NCI-H524 treated with DMSO at 0.1 percent for 48 hours (cell line): ENCODE measurements around the gene ABR.
"Not testable (repeated sequence)": the region's sequence is repeated elsewhere in the genome, so short reads cannot be mapped to it uniquely, and the experiment has no call there.

Experiments used
- DNase-seq: peaks from one replicate; lab custom pipeline; 2025; lab: John Stamatoyannopoulos, UW

Gene ABR

DNA sequence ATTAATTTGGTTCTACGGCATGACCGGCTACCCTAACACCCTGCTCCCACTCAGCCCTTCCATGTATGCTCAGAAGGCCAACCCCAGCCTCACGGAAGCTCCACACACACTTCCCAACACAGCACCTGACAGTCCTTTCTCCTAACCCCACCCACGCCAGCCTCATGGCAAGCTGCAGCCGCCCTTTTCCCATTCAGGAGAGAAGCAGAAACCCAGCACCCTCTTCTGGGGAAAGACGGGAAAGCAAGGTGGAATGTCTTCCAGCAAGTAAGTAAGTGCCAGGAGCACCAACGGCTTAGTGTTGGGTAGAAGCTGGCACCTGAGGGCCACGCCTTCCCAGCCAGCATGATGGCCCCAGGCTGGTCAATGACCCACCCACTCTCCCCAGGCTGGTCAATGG is 32.1 kb downstream of the ABR start:
- peak; percentile 14 for DNase-seq

DNA sequence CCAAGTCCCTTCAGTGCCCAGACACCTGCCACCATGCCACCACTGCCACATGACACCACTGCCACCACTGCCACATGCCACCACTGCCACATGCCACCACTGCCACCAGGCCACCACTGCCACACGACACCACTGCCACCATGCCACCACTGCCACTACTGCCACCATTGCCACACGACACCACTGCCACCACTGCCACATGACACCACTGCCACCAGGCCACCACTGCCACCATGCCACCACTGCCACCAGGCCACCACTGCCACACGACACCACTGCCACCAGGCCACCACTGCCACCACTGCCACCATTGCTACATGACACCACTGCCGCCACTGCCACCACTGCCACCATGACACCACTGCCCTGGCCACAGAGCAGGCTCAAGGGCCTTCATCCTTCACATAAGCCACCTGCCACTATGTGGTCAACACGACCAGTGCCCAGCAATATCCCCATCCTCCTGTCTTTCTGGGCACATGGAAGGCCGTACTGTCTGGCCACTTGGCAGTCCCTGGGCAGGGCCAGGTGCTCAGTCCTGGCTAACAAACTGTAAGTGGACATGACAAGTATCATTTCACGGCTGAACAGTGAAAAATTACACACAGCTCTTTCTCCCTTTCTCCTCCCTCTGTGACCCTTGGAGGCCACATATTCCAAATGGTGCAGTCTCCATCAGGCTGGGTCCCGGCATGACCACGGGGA is 33.1 kb downstream of the ABR start:
- no peak for DNase-seq

GRCh38 chr17:1145311-1145986 is 34.3 kb downstream of the ABR start:
- DNase-seq, result no peak

DNA sequence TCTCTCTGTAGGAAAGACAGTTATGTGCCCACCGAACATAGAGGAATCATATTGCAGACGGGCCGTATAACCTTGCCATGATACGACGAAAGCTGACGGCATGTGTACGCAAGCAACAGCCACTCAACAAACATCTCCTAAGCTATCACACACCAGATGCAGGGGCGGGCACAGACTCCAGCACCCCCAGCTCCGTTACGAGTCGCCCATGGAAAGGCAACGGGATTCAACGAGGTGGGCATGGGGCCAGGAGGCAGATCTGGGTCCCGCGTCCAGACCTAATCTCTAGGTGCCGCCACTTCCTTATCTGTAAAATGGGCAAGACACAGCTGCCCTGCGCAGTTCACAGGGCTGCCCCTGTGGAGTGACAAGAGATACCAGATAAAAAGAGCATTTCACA is 35.6 kb downstream of the ABR start:
- no peak for DNase-seq

GRCh38 chr17:1143573-1143972 is 36.2 kb downstream of the ABR start:
- peak; percentile 16 for DNase-seq

- no peak for DNase-seq
Observed at GRCh38 chr17:1142561-1142971, 37.2 kb downstream of the ABR start.

- DNase-seq, result peak; percentile 14
Observed at GRCh38 chr17:1137465-1137894, 42.3 kb downstream of the ABR start.

- no peak for DNase-seq
Observed at GRCh38 chr17:1136748-1137147, 43.0 kb downstream of the ABR start.

DNA sequence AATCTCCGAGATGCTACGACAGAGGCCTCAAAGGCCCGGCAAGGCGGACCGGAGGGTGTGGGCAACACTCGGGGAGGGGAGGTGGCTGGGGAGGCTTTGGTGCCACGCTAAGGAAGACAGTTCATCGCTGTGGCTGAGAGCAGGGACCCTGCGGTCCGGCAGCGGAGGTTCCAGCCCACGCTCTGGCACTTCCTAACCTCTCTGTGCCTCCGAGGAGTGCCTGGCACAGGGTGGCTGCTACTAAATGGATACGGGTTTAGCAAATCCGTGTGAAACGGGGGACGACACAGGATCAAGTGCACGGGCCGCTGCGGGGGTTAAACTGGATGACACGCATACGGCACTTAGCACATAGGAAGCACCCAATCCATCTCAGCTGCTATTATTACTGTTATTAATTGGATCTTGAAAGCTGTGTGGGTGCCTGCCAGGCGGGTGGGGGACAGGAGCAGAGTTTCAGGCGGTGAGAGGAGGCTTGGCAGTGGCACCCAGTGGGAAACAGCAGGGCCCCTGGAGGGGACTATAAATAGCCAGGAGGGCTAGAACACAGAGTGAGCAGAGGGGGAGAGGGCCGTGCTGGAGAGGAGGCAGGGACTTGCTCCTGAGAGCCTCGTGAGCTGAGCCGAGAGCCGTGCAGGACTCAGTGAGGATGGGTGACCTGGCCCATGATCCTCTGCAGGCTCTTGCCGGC is 45.0 kb downstream of the ABR start:
- DNase-seq, result no peak

DNA sequence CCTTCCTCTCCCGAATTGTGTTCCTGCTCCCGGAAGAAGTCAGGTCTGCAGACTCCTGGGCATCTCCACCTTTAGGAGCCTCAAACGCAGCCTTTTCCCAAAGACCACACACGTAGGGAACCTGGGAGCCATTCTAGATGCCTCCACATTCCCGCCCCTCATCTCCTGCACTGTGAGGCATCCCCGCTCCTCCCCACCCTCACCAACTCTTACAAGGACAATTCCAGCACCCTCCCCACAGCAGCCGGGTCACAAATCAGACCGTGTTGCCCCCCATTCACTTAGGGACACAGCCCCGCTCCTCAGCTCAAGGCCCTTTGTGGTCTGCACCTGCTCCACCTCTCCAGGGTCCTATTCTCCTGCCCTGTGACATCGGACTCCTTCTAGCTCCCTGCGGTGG is 49.6 kb downstream of the ABR start:
- DNase-seq, result no peak

DNA sequence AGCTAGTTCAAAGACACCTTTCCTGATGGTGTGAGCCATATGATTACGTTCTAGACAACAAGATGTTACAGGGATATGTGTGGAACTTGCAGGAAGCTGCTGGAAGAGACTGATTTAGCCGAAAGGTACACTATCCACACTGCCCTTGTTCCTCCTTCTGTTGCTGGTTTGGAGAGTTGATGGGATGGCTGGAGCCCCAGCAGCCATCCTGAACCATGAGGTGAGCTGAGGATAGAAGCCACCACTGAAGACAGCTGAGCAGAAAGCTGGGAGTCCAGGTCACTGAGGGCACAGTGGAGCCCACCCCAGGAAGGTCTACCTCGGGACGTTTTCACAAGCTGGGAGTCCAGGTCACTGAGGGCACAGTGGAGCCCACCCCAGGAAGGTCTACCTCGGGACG is 51.3 kb downstream of the ABR start:
- DNase-seq, result not testable (repeated sequence)

GRCh38 chr17:1126801-1127550 is 52.8 kb downstream of the ABR start:
- DNase-seq, result no peak

DNA sequence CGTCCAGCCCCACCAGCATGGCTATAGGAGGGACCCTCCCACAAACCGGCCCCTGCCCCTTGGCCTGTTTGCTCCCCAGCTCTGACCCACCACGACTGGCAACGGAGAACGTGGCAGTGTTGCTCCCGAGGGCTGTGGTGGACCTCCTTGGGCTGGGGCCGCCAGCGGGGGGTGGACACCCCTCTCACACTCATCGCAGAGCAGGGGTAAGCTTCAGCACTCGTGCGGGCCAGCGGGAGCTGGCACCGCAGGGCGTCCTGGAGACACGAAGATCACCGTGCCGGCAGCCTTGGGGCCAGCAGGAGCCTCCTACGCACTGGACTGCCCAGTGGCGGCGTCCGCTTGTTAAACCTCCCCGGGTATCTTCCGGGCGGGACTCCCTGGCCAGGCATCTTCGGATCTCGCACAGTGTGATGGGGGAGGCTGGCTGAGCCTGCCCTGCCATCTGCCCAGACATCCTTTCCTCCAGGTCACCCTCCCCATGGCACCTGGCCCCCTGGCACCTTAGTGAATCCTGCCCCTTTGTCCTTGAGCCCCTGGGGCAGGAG is 53.5 kb downstream of the ABR start:
- no peak for DNase-seq

DNA sequence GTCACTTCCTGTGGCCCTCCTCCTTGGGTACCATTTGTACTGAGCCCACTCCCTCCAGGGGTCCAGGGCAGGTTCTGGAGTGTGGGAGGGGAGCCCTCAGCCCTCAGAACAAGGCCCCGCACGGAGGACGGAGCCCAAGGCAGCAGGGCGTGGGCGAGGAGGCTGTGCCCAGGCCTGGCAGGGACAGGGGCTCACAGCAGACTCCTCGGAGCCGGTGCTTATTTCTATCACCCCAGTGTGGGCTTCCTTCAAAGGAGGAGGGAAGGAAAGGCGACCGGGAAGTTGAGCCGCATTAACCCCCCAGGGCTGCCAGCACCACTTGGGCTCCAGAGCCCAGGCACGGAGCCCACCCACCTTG is 54.0 kb downstream of the ABR start:
- DNase-seq, result no peak

DNA sequence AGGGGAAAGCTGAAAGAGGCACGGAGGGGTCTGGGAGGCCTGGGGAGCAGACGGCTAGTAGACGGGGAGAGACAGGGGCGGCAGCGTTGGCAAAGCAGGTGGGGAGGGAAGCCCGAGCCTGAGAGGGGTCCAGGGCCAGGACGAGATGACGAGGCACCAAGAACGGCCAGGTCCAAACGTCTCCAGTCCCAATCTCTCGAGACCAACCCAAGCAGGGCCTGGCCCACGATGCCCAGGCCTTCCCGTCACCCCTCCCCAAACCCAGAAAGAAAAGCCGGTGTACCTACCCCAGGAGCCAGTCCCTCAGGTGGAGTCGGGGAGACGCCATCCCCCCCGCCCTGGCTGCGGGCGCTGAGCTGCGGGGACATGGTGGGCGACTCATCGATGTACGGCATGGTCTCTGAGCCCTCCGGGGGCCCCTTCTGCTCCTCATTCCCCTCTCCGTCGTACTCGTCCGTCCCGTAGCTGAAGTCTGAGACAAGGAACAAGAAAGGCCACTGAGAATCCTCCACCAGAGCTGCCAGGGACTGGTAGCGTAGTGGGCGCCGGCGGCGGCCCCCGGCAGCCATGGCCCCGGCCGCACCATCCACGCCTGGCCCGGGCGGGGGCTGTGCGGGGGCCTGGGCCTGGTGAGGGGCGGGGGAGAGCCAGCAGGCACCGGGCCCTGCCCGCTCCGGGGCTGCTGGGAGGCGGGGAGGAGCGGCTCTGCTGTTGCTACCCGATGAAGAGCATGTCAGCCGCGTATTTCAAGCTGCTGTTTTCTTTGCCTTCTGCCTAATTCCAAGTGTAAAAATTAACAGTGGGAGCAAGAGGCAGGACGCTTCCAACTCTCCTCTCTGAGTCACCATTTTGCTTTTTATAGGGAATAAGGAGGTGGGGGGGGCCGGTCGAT is 54.6 kb downstream of the ABR start:
- no peak for DNase-seq

DNA sequence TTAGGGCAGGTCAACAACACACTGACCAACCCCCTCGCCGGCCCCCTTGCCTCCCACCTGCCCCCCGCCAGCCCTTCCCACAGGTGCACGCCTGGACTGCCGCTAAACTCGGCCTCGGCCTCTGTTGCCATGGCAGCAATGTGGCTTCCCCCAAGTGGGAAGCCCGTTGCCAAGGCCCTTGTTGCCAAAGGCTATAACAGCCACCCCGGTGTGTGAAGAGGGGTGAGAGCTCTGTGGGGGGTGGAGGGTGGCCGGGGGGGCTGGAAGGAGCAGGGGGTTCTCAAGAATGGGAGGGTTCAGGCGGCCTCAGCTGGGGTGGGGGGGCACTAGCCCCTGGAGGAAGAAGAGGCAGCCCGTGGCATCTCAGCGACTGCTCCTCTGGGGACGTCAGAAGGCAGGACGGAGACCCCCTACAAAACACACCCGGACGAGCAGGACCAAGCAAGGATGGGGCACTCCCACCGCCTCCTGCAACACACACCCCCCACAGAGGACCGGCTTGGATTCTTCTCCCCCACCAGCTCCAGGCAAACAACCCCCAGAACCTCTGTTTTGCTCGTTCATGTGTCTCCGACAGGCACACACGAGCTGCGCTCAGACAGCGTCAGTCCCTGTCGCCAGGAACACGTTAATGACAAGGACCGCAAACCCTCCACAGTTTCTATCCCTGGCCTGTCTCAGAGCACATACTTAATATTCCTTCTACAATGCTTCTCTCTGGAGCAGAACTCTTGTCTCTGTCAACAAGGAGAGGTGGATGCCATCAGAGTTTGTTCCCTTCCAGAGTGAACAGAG is 55.7 kb downstream of the ABR start:
- DNase-seq, result no peak

DNA sequence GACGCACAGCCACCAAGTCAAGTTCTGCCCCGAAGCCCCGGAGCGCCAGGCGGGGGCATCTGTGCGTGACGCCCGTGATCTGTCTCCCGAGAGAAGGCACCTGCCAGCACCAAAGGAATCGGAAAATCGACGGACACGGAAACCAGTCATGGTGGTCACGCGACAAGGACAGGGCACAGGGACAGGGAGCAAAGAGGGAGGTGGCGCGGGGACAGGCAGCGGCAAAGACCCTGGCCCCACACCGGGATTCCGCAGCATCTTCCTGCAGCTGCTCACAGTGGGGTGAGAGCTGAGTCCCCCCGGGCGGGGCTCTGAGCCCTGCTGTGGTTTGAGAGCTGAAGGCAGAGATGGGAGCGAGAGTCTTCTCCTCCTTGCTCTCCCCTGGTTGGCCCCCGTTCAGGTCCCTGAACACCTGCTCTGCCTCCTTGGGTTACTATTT is 56.4 kb downstream of the ABR start:
- DNase-seq, result no peak

- no peak for DNase-seq
Observed at GRCh38 chr17:1122533-1123392, 57.0 kb downstream of the ABR start.

DNA sequence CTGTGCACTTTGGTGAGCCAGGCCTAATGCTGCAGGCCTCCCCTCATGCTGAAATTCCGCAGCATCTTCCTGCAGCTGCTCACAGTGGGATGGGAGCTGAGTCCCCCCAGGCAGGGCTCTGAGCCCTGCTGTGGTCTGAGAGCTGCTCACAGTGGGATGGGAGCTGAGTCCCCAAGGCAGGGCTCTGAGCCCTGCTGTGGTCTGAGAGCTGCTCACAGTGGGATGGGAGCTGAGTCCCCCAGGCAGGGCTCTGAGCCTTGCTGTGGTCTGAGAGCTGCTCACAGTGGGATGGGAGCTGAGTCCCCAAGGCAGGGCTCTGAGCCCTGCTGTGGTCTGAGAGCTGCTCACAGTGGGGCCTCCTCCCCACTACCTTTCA is 58.4 kb downstream of the ABR start:
- DNase-seq, result not testable (repeated sequence)
